Stimulated activated CD8-positive, alpha-beta memory T cell treated with anti-CD3 and anti-CD28 coated beads, Interleukin-4, amount 100 ng/mL, for 1 hour (primary cell): ENCODE results near the gene KLHL40.

ENCODE experiments used
- DNase-seq, 2 donors: peaks; one replicate each; pipeline ENCODE4 v3.0.0-alpha.2; 2020; ENCODE audit warnings: low read depth in 2 of 2, low spot score in 1 of 2

Gene KLHL40

DNA sequence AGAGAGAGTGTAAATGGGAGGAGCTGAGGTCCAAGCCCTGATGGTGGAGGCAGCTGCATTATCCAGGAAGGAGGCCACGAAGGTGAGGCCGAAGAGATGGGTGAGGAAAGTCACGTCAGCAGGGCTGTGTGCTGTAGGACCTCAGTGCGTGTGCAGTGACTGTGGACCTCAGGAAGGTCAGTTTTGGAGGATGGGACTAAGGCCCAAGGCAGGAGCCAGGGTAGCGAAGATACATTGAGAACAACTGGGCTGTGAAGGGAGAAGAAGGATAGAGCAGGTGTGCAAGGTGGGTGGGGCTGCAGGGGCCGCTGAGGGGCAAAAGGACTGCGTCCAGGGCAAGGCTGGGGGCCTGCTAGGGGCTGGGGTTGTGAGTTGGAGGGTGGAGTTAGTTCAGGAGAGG lies 4.9 kb downstream of the KLHL40 start:
- DNase-seq: no peak

DNA sequence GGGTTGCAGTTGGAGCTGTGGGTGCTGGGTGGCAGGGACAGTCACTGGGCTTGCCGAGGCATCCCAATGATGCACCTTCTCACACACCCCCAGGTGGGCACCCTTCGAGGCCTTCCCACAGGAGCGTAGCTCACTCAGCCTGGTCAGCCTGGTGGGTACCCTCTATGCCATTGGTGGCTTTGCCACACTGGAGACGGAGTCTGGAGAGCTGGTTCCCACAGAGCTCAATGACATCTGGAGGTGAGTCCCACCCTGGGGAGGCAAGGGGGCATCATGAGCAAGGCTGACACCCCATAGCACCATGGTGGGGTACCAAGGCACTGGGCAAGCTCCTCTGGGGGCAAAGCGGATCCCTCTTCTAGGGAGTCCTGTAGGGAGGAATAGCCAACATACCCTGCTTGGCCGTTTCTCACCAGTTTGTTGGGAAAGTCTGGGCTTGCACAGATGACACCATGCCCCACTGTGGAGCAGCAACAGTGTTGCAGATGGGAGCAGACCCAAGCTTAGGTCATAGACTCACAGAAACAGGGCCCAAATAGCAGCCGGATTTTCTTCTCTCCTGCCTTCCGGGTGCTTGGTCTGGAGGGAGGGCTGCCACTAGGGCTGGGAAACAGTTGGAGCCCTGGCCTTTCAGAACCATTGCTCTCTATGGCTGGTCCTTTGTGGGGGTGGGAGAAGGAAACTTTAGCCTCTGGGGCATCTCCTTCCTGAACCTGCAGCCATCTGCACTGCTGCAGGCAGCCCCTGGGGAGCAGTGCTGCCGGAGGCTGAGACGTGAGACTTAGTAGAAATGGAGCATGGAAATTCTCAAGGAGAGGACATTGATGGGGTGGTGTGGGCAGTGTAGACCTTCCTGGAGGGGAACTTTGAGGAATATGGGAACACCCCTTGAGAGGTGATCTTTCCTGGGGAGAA lies 5.7 kb downstream of the KLHL40 start:
- no peak for DNase-seq

DNA sequence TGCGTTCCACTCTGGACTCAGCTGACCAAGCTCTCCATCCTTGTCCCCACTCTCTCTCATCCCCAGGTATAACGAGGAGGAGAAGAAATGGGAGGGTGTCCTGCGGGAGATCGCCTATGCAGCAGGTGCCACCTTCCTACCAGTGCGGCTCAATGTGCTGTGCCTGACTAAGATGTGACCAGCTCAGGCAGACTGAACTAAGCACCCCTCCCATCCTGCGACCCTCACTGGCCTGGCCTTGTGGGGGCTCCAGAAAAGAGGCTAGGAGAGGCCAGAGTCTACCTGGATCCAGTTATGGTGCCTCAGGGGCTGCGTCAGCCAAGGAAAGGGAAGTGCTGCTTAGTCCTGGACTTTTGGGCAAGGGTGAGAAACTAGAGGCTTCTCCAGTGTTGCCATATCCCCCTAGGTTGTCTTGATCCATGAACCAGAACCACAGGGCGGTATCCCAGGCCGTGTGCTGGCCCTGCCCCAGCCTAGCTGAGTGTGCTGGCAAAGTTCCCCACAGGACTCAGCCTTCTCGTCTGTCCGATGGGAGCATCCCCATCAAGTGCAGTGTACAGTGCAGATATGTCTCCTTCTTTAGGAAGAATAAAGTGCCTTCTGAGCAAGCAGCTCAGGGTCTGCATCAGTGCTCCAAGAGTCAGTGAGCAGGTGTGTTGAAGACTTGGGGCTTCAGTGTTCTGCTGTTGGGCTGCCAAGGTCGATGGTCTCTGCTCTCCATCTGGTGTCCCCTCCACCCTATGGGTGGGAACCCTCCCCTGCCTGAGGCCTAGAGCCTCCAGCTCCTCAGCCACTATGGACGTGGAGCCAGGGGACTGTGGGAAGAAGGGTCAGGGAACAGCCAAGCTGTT lies 6.7 kb downstream of the KLHL40 start:
- no peak for DNase-seq

DNA sequence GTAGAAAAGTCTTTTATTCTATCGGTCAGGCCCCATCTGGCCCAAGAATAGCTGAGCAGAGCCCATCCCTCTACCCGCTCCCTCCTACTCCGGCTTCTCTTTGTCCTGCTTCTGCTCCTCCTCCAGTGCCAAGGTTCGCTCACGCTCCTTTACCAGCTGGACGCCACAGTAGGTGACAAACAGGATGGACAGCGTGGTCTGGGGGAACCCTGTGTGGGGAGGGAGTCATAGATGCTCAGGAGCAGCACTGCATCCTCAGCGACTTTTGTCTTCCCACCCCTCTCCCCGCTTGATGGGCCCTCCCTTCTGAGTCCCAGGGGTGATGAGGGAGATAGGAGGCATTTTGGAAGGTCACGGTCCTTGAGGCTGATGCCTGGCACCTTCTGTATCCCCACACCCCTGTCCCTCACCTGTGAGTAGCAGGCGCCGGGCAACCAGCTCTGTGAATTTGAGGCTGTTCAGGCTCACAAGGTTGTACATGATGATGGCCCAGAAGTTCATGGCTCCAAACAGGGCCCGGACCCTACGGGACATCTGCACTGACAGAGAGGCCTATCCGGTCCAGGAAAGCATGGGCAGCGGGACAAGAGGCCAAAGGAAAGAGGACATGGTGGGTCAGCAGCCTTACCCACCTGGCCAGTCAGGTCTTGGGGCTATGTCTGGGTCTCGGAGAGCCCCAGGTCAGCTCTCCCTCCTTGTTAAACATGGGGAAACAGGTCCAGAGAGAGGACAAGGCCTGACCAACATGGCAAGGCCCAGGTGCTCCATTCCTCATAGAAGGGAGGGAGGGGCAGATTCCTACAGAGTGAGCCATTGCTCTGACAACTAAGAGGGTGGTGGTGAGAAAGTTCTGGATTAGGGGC lies 7.6 kb downstream of the KLHL40 start:
- DNase-seq: no peak

DNA sequence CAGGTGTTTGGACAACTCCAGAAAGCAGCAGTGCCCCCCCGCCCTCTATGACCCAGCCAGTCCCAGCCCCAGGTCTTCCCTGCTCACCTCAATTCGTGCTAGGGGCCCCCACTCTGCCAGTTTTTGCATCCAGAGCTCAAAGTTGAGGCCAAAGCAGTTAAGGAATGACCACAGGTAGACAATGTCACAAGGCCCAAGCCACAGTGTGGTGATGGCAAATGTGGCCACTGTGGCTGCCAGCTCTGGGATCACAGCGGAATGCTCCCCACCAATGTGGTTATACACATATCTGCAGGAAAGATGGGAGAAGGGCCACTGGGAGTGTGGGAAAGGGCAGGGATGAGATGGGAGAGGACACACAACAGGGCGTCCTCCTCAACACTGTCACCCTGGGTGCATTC lies 8.2 kb downstream of the KLHL40 start:
- DNase-seq: no peak

GRCh38 chr3:42694366-42694765 lies 9.0 kb downstream of the KLHL40 start:
- DNase-seq: no peak

DNA sequence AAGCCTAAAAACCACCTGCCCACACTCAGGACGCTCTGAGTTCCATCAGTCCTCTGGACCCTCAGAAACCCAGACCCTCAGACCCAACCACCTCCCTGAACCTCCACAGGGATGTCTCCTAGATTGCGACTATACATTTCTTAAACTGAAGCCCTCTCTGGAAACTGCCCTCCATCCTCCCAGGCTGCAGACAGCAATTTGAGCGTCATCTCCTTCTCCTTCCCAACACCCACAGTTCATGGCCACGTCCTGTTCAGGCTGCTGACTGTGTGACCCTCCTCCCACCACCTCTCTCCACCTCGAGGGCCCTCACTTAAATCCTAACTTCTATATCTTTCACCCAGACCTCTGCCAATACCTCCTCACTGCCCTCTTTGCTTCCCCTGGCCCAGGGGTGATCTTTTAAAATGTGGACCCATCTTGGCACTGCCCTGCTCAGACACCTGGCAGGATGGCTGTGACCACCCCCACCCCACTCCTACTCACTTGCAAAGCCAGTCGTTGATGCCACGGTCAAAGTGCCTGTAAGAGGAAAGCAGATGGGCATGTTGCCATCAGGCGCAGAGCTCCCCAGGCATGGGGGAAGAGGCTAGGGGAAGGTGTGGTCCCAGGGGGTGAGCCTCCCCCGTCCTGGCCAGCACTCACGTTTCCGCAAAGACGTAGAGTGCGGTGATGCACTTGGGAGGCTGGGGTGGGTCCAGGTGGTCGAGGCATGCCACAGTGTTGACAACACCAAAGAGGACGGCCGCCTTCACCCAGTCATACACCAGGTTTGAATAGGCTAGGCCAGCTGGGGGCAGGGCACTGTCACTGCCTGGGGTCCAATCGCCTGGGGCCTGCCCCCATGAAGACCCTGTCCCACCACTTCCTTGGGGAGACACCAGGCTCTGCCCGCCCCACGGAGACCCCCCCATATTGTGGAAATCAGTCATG lies 11.3 kb downstream of the KLHL40 start:
- DNase-seq: no peak

- no peak for DNase-seq
Measured at GRCh38 chr3:42697289-42698051, 12.1 kb downstream of the KLHL40 start.

GRCh38 chr3:42698216-42698910 lies 13.0 kb downstream of the KLHL40 start:
- no peak for DNase-seq

- no peak for DNase-seq
Measured at GRCh38 chr3:42698911-42699230, 13.5 kb downstream of the KLHL40 start.

DNA sequence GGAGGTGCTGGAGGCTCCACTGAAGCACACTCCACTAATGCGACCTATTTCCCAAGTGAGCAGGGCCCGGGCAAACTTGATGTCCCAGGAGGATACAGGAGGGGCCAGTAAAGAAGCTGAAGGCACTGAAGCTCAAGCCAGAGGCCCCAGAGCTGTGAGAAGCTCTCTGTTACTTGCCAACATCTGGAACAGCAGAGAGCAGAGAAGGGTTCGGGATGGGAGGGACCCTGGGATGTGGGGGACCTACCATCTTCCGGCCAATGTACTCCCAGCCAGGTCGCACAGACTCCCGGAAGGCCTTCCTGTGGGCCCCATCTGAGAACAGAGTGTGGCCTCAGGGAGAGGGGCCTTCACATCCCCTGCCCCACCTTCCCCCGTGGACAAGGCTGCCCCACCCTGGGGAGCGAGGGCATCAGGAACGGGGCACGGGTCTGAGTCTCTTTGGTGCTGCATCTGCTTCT lies 14.2 kb downstream of the KLHL40 start:
- no peak for DNase-seq

DNA sequence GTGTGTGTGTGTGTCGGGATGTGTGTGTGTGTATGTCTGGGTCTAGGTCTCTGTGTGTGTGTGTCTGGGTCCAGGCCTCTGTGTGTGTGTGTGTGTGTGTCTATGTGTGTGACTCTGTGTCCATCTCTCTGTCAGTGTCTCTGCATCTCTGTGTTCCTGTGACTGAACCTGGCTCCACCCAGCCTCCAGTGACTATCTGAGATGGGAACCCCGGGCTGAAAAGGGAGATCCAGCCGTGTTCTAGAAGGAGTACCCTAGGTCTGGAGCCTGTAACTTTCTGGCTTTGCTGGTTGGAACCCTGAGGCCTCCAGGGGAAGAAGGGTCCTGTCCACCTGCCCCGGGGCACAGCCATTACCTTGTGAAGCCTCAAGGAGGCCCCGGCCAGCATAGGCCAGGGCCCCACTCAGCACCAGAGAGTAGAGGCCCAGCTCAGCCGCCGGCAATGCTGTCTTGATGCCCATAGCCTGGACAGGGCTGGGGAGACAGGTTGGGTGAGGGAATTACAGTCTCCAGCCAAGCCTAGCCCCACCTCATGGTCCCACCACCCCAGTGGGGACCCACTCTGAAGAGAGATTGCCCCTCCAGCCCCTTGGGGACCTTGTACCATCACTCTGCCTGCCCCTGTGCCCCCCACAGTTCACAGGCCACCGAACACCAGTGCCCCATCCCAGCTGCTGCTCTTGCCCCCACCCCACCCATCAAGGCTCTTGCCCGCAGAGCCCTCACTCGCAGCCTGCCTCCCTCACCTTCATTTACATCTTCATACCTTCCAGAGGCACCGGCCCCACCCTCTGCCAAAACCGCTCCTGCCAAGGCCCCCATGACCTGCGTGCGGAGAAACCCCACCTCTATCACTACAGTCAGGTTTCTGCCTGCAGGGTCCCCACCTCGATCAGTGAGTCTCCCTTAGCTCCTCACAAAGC lies 15.3 kb downstream of the KLHL40 start:
- DNase-seq: no peak

GRCh38 chr3:42701371-42702065 lies 16.2 kb downstream of the KLHL40 start:
- DNase-seq: peak; percentile 17 to 21

- DNase-seq: no peak
Measured at GRCh38 chr3:42702066-42702951, 17.0 kb downstream of the KLHL40 start, which contains the start of gene HHATL. Gene HHATL (minus strand): TSS chr3:42702798. CDS start chr3:42700826, 1,972 bp downstream.

DNA sequence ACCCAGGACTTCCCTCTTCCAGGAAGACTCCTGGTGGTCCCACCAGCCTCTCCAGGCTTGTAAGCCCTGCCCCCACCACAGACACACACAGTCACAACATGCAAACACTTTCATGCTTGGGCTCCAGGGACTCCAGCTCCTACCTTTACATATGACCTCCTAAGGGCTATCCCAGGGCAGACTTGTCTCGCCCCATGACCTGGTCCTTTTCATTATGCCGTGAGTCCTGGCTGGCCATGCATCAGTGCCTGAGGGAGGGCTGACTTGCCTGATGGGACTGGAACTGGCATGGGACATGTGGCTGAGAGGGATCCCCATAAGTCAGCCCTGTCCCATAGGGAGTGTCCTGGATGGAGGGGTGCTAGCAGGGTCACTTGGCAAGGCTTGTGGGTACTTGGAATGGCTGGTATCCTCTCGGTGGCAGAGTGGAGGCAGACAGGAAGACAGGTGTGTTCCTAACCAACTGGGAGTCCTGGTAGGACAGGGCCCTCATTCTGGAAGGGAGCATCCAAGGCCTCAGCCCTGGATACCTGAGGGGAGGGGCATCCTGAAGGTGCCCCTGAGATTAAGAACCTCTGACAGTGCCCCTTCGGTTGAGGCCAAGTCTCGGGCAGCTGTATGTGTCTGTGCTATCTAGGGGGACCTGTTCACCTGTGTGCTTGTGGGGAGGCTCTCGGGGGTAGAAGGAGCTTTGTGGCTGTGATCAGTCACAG lies 17.8 kb downstream of the KLHL40 start:
- no peak for DNase-seq

- DNase-seq: no peak
Measured at GRCh38 chr3:42703695-42704025, 18.3 kb downstream of the KLHL40 start.
